HG02571 (cell line): Measurements from ENCODE around the gene ARID1B.

ENCODE experiments used
- ATAC-seq: cut with Tn5 transposase; IDR thresholded peaks from one replicate; pipeline ENCODE4 v1.9.1; 2021; ENCODE audit warnings: mild to moderate bottlenecking, moderate library complexity; ENCODE audit not compliant: unreplicated experiment

Gene ARID1B

DNA sequence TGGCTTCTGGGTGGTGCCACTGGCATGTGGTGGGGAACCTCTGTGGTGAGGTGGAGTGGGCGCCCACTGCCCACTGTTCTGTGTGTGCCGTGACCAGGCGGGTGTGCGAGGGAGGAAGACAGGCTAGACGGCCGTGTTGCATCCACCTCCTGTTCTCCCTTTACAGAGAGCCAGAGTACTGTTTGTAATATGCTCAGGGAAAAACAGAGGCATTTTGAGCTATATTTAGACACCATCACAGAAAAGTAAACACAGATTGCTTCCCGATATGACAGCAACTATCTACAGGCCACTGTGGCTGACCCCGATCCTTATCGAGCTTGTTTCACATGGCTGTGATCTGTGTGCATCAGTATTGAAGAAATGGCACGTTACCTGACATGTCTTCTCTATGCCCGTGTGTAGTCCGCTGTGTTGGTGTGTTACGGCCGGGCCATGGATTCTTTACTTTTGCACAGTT is 45.6 kb downstream of the ARID1B start:
- no peak for ATAC-seq

DNA sequence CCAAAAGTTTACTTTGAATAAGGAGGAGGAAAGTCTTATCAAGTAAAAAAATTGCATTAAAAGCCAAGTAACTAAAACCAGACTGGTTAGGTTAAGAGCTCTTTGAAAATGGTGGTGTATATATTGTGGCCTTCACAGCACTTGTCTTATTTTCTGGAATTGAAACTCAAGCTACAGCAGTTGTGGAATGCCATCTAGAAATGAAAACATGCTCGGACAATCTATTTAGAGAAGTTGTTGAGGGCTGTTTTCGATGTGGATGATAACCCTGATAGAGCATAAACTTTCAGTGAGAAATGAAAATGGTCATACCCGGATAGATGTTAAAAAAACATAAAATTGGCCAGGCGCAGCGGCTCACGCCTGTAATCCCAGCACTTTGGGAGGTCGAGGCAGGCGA is 47.0 kb downstream of the ARID1B start:
- no peak for ATAC-seq

GRCh38 chr6:156825475-156825874 is 48.3 kb downstream of the ARID1B start:
- no peak for ATAC-seq

- ATAC-seq = no peak
Measured at GRCh38 chr6:156826290-156826955, 49.2 kb downstream of the ARID1B start.

- ATAC-seq = no peak
Measured at GRCh38 chr6:156827382-156827781, 50.2 kb downstream of the ARID1B start.

DNA sequence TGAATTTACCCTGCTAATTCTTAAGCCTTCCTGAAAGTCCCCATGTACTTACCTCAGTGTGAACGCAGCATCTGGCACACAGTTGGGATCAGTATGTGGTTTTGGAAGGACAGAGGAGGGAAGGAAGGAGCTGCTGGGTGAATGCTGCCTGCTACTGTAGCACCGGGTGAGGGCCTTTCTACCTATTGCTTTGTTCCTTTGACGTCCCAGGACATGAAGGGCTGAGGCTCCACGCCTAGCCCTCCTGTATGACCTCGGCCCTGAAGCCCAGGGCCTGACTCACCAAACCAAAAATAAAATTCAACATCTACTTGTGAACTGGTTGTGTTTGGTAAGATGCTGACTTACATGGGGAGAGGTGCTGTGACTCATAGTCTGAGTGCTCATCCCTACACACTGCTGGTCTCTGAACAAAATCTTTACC is 51.1 kb downstream of the ARID1B start:
- ATAC-seq = no peak

DNA sequence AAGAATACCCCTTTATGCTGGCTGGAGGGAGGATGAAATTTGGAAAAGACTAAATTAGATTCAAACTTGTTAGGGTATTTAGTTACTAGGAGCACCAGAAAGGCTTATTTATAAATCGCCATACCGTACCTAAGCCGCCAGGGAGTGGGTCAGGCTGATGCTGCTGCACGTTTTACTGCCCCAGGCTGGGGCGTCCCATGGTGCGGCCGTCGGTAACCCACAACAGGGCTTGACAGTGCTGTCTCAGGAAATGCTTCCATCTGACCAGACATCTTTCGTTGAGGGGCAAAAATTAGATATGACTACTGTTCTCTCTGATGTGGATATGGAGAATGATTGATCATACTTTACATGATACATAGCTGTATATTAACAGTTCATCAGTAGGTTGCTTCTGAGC is 52.9 kb downstream of the ARID1B start:
- no peak for ATAC-seq

- ATAC-seq = no peak
Measured at GRCh38 chr6:156832231-156832647, 55.1 kb downstream of the ARID1B start.

- ATAC-seq = no peak
Measured at GRCh38 chr6:156832669-156833068, 55.5 kb downstream of the ARID1B start.

DNA sequence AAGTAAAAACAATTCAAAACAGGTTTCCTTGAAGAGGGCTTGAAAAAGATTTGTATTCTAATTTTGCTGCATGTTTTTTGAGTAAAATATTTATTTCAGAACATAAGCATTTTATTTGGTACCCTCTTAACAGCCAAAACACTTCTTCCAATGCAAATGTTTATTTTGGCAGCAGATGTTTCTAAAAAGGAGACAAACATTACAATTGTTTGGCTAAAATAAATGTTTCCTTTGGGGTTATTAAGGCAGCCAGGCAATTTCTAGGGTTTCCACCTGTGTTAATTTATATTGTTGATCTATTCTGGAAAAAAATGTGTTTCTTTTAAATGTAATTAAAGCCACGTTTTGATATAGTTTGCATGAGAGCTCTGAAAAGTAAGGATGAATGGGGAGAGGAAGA is 56.6 kb downstream of the ARID1B start:
- no peak for ATAC-seq

DNA sequence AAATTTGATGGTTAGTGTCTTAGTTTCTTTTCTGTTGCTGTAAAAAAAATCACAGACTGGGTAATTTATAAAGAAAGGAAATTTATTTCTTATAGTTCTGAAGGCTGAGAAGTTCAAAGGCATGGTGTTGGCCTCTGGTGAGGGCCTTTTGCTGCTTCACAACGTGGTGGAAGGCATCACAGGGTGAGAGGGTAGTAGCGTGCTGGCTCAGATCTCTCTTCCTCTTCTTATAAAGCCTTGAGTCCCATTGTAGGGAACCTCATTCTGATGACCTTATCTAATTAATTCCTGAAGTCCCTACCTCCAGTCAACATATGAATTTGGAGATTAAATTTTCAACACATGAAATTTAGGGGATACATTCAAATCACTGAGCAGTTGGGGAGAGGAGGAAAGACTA is 62.0 kb downstream of the ARID1B start:
- no peak for ATAC-seq

GRCh38 chr6:156839591-156840001 is 62.4 kb downstream of the ARID1B start:
- ATAC-seq = no peak

- no peak for ATAC-seq
Measured at GRCh38 chr6:156840136-156840535, 63.0 kb downstream of the ARID1B start.

GRCh38 chr6:156840606-156841005 is 63.4 kb downstream of the ARID1B start:
- ATAC-seq = no peak

- no peak for ATAC-seq
Measured at GRCh38 chr6:156841508-156841907, 64.3 kb downstream of the ARID1B start.

DNA sequence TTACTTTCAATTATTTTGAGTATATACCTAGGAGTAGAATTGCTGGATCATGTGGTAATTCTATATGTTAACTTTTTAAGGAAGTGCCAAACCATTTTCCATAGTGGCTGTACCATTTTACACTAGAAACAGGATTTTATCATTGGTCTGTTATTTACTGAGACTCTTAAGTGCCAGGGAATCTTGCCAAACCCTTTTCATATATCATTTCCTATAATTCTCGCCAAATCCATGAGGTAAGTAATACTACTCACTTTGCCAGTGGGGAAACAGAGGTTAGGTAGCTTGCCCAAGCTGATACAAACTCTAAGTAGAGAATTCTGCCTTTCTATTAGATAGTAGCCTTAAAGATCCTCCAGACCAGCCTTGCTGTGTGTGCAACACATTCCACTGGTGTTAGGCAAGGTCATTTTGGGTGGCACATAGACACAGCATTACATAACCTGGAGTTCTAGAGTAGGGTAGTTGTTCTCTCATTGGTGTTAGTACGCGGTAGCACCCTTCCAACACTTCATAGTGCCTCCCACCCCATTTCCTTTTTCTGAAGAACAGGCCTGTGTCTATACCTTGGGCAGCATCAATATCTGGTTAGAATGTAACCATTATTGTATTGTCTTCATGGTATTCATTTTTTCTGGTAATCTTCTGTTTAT is 65.5 kb downstream of the ARID1B start:
- ATAC-seq = no peak

- no peak for ATAC-seq
Measured at GRCh38 chr6:156844089-156844488, 66.9 kb downstream of the ARID1B start.

DNA sequence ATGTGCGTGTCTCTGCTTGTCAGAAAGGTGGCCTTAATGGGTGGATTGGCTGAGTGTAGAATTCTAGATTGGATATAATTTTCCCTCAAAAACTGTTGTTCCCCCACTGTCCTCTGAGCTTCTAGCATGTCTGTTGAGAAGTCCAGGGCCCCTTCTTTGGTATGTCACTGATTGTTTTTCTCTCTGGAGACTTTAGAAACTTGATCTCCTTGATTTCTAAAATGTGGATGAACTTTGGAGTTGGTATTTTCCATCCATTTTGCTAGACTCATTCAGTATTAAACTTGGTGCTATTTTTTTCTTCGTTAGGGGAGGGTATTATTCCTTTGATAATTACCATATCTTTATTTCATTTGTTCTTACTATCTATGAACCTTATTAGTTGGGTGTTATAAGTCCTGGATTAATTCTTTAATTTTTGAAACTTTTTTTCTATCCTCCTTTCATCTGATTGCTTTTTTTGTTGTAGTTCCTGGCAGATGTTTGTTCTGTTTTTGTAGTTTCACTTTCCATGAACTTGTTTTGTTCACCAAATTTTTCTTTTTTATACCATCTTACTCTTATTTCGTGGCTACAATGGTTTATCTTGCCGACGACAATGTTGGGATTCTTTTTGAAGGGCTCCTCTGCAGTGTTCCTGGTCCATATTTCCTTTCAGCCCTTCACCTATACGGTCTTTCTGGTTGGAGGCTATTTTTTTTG is 68.4 kb downstream of the ARID1B start:
- ATAC-seq = no peak

- ATAC-seq = no peak
Measured at GRCh38 chr6:156846845-156847599, 69.8 kb downstream of the ARID1B start.

DNA sequence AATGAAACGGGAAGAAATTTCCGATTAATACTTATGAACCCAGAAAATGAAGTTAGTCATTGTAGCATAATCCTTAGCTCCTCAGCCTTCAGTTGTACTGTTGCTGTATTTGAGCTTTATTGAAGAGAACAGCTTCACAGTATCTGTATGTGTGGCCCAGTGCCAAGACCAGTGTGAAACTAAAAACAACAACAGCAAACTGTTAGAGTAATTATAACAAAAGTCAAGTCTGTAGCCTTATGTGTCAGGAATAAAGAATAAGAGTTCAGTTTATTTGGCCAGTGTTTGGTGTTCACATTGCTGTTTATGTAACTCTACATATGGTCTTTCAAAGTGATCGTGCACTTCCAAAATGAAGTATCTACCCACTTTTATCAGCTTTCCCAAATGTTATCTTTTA is 70.9 kb downstream of the ARID1B start:
- no peak for ATAC-seq

DNA sequence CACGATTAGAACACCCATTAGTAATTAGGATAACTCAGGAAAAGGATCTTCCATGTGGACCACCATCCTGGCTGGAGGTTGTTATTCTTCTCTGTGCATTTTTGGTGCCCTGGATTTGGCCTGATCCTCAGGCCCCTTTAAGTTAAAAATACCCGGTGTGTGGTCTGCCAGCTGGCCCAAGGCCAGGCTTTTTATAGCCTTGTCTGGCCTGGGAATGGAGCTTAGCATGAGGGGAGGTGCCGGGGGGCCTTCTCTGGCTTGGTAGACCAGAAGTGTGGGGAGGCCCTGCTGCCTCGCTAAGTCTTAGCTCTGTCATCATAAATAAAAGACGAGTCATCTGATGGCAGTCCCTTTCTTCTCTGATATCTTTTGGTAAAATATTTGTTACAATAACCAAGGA is 71.4 kb downstream of the ARID1B start:
- ATAC-seq = no peak
